Naive B cell (primary cell): ENCODE data around the gene TGFBRAP1. TPM values are rescaled to one million over a fixed set of nuclear protein-coding genes. Genes with fewer than 3 reads are reported as not detected.
"Not testable (repeated sequence)": the region's sequence is repeated elsewhere in the genome, so short reads cannot be mapped to it uniquely, and the experiment has no call there.

Experiments
- ATAC-seq, 2 donors: fragments of 150-1000 bp; cut with Tn5 transposase; 2 replicates each; pipeline ENCODE4 v1.10.0; 2021; ENCODE audit warnings: low read depth in 2 of 2, mild to moderate bottlenecking in 2 of 2, moderate library complexity in 2 of 2
- DNase-seq: peaks from one replicate; pipeline ENCODE4 v3.0.0; 2022
- H3K27ac Mint-ChIP-seq, 6 donors: one replicate each; pipeline ENCODE4 v1.8.0; 2020 to 2022; ENCODE audit warnings: mild to moderate bottlenecking in 6 of 6, mixed read lengths in 6 of 6, moderate library complexity in 5 of 6, inconsistent platforms in 2 of 6
- H3K27me3 Mint-ChIP-seq, 3 donors: one replicate each; pipeline ENCODE4 v1.8.0; 2021 to 2022; ENCODE audit warnings: mixed read lengths in 3 of 3, mild to moderate bottlenecking in 1 of 3
- H3K36me3 Mint-ChIP-seq, 2 donors: one replicate each; pipeline ENCODE4 v1.8.0; 2020 to 2022; ENCODE audit warnings: mixed read lengths in 2 of 2, inconsistent platforms in 1 of 2, mild to moderate bottlenecking in 1 of 2
- H3K4me1 Mint-ChIP-seq, 3 donors: one replicate each; pipeline ENCODE4 v1.8.0; 2020 to 2022; ENCODE audit warnings: mixed read lengths in 3 of 3, inconsistent platforms in 1 of 3, mild to moderate bottlenecking in 1 of 3, moderate library complexity in 1 of 3
- H3K4me3 Mint-ChIP-seq, 8 donors: one replicate each; pipeline ENCODE4 v1.8.0; 2020 to 2022; ENCODE audit warnings: mild to moderate bottlenecking in 8 of 8, mixed read lengths in 8 of 8, moderate library complexity in 8 of 8, inconsistent platforms in 2 of 8
- H3K9me3 Mint-ChIP-seq, 7 donors: one replicate each; pipeline ENCODE4 v1.8.0; 2020 to 2022; ENCODE audit warnings: mixed read lengths in 7 of 7, mild to moderate bottlenecking in 5 of 7, inconsistent platforms in 2 of 7, moderate library complexity in 1 of 7
- polyA plus RNA-seq, 6 donors: library from polyadenylated mRNA; unstranded; fragments of 300-500 nt; fragmentation: Illumina TruSeq; gene quantifications; one replicate each; pipeline ENCODE4 v1.2.3, GENCODE V29; 2021; ENCODE audit warnings: low read depth in 6 of 6

The TGFBRAP1 gene
- polyA plus RNA-seq, 6 donors from 2014 or later: 17.2 to 31.2 (median 20.5) TPM

DNA sequence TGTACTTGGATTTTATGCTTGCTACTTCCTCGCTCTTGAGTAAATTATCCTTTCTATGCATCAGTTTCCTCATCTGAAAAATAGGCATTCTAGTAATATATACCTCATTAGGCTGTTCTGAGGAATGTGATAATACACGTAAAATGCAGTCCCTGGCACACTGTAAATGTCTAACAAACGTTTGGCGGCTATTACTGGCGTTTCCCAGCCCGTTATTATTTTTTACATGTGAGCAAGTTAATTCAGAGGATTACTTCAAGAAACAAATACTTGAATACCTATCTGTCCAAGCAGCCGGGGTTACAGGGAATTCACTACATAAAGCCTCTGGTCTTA, 7.2 kb upstream of the TGFBRAP1 start:
- DNase-seq: no peak
- Mint-ChIP-seq H3K27me3 (no peaks in the 10 kb centered on the region), H3K27ac (peak overlapping the region; percentile 100), H3K9me3 (no peaks in the 10 kb centered on the region), H3K4me1 (peaks cover 11 to 31% (median 22%) of the 10 kb centered on the region in 3 donors), H3K36me3 (peaks cover 4 to 10% of the 10 kb centered on the region in 2 donors), H3K4me3 (peak overlapping the region; percentile 96 to 100 (median 98))
- no peak for ATAC-seq

DNA sequence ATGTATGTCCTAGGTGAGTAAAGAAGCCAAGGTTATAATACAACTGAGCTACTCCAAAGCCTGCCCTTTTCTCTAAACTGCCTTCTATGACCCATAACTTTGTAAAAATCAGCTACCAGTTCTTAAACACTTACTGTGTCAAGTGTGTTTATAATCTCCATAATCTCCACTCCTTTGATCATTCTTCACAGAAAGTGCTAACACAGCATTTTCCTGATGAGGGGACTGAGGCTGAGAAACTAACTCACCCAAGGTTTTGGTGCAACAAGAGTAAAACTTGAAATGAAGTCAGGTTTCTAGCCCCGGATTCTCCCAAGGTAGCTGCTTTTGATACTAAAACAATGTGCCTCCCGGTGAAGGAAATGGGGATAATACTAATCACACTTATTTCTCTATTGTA, 5.9 kb upstream of the TGFBRAP1 start:
- peak overlapping the region in 1 of 6 donors; percentile 39 for H3K27ac Mint-ChIP-seq

GRCh38 chr2:105334211-105334610, 4.7 kb upstream of the TGFBRAP1 start:
- DNase-seq: no peak
- H3K27ac Mint-ChIP-seq: no peak overlapping the region
- no peaks in the 10 kb centered on the region for H3K9me3 Mint-ChIP-seq
- peaks cover 18 to 38% (median 22%) of the 10 kb centered on the region in 3 donors for H3K4me1 Mint-ChIP-seq
- no peaks in the 10 kb centered on the region for H3K36me3 Mint-ChIP-seq
- peak overlapping the region in 1 of 8 donors; percentile 96 for H3K4me3 Mint-ChIP-seq
- H3K27me3 Mint-ChIP-seq: no peaks in the 10 kb centered on the region
- no peak for ATAC-seq

More for the DNA sequence above, 5.9 kb upstream of the TGFBRAP1 start:
- Mint-ChIP-seq H3K36me3 (peaks cover 4 to 9% of the 10 kb centered on the region in 2 donors), H3K4me3 (peak overlapping the region in 4 of 8 donors; percentile 25 to 98 (median 96)), H3K4me1 (peaks cover 11 to 34% (median 22%) of the 10 kb centered on the region in 3 donors), H3K9me3 (no peaks in the 10 kb centered on the region), H3K27me3 (no peaks in the 10 kb centered on the region)
- DNase-seq (no peak), ATAC-seq (no peak)

GRCh38 chr2:105330681-105331375, 1.3 kb upstream of the TGFBRAP1 start:
- ATAC-seq (no peak), DNase-seq (no peak)
- H3K27me3 Mint-ChIP-seq: no peaks in the 10 kb centered on the region
- H3K27ac Mint-ChIP-seq: peak overlapping the region in 5 of 6 donors; percentile 90 to 97 (median 93)
- H3K36me3 Mint-ChIP-seq: no peaks in the 10 kb centered on the region
- H3K4me1 Mint-ChIP-seq: peaks cover 23 to 33% (median 31%) of the 10 kb centered on the region in 3 donors
- no peaks in the 10 kb centered on the region for H3K9me3 Mint-ChIP-seq
- H3K4me3 Mint-ChIP-seq: peak overlapping the region; percentile 83 to 94 (median 86)

GRCh38 chr2:105329197-105329554, 359 bp downstream of the TGFBRAP1 start:
- ATAC-seq (peak; percentile 22 to 23), DNase-seq (no peak)
- no peaks in the 10 kb centered on the region for H3K9me3 Mint-ChIP-seq
- H3K36me3 Mint-ChIP-seq: no peaks in the 10 kb centered on the region
- H3K4me1 Mint-ChIP-seq: peaks cover 34 to 48% (median 46%) of the 10 kb centered on the region in 3 donors
- peak overlapping the region; percentile 88 to 98 (median 96) for H3K27ac Mint-ChIP-seq
- no peaks in the 10 kb centered on the region for H3K27me3 Mint-ChIP-seq
- peak overlapping the region; percentile 86 to 99 (median 96) for H3K4me3 Mint-ChIP-seq

DNA sequence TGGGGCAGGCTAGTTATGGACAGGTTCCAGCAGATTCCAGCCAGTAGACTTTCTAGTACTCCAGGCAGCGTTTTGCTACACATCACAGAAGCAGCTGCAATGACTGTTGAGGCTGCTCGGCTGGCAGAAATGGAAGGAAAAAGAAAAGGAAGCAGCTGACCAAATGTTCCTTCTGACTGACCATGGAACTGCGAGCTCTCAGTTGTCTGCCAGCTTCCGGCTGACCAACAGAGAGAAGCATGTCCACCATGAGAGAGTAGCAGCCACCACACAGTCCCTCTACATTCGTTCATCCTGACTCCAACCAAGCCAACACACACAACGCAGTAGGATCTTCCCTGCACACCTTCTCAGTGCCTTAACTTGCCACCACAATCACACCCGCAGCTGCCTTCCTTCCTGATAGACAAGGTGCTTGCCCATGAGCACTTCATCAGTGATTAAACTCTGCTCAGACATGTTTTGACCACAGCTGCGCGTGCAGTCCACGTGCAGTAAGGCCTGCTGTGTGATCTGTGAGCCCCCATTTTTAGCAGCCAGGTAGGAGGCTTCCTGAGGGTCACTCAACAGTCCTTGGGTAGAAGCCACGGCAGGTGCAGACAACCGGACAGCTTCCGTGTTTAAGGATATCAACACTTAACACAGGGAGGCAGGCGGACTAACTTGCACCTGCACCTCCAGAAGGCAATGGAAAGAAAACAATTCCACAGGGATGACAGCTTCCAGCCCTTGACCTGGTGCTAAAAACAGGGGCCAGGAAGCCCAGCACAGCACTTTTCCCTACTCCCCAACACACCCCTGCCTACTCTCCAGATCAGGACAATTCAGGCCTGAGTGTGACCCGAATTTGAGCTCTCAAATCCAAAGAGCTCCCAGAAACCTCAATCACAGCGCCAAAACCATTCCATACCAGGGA, 996 bp downstream of the TGFBRAP1 start:
- H3K27me3 Mint-ChIP-seq: no peaks in the 10 kb centered on the region
- H3K36me3 Mint-ChIP-seq: no peaks in the 10 kb centered on the region
- H3K9me3 Mint-ChIP-seq: no peaks in the 10 kb centered on the region
- ATAC-seq: no peak
- H3K4me1 Mint-ChIP-seq: peaks cover 39 to 52% (median 49%) of the 10 kb centered on the region in 3 donors
- H3K27ac Mint-ChIP-seq: peak overlapping the region; percentile 88 to 98 (median 96)
- H3K4me3 Mint-ChIP-seq: peak overlapping the region; percentile 86 to 99 (median 96)
- peak; percentile 6 for DNase-seq

DNA sequence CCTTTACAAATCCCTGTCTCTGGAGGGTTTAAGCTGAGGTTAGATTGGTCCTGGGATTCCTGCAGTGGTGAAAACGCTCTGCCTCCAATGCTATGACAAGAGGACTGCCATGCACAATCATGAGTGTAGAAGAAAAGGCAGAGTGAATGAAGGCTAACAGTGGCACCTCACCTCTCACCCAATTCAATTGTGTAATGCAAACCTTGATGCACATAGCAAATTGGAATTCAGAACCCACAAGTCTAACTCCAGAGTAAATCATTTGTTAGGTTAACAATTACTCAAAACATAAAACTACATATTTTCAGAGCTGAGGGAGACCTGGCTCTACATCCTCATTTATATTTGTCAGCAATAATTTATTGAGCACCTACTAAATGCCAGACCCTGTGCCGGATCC, 1.8 kb downstream of the TGFBRAP1 start:
- DNase-seq (no peak), ATAC-seq (no peak)
- Mint-ChIP-seq H3K9me3 (no peaks in the 10 kb centered on the region), H3K36me3 (no peaks in the 10 kb centered on the region), H3K27ac (peak overlapping the region; percentile 42 to 98 (median 78)), H3K4me1 (peaks cover 46 to 60% (median 55%) of the 10 kb centered on the region in 3 donors), H3K27me3 (no peaks in the 10 kb centered on the region), H3K4me3 (peak overlapping the region in 7 of 8 donors; percentile 86 to 99 (median 96))

GRCh38 chr2:105327271-105327670, 2.3 kb downstream of the TGFBRAP1 start:
- ATAC-seq, DNase-seq, H3K9me3 Mint-ChIP-seq, H3K36me3 Mint-ChIP-seq, H3K27me3 Mint-ChIP-seq: not testable (repeated sequence)
- Mint-ChIP-seq H3K27ac (peak overlapping the region in 2 of 6 donors; percentile 90 to 96), H3K4me1 (peaks cover 47 to 62% (median 59%) of the 10 kb centered on the region in 3 donors), H3K4me3 (peak overlapping the region in 5 of 8 donors; percentile 86 to 98 (median 96))

- Mint-ChIP-seq H3K9me3 (no peaks in the 10 kb centered on the region), H3K36me3 (no peaks in the 10 kb centered on the region), H3K27me3 (no peaks in the 10 kb centered on the region), H3K4me1 (peaks cover 47 to 62% (median 59%) of the 10 kb centered on the region in 3 donors), H3K27ac (peak overlapping the region in 1 of 6 donors; percentile 16), H3K4me3 (peak overlapping the region in 1 of 8 donors; percentile 46)
- ATAC-seq: no peak
- DNase-seq: no peak
These were observed 4.1 kb downstream of the TGFBRAP1 start for GRCh38 chr2:105325389-105325963.

DNA sequence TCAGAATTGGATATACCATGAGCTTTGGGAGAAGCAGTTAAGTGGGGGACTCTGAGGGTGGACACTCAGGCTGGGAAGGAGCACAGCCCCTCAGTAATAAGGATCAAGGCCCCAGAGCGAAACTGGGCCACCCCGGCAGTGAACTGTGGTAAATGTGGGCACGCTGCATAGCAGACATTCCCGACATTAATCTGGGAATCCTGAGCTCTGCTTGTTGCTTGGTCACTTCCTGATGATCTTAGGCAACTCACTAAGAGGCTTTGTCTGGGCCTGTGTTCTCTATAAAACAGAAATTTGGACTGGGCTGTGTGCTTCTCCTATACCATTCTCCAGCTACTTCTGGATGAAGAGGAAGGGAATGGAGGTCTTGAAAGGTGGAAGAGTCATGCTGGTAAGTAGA, 4.8 kb downstream of the TGFBRAP1 start:
- DNase-seq (no peak), ATAC-seq (no peak)
- peaks cover 45 to 64% (median 53%) of the 10 kb centered on the region in 3 donors for H3K4me1 Mint-ChIP-seq
- no peaks in the 10 kb centered on the region for H3K27me3 Mint-ChIP-seq
- H3K9me3 Mint-ChIP-seq: no peaks in the 10 kb centered on the region
- peak overlapping the region in 2 of 6 donors; percentile 38 to 79 for H3K27ac Mint-ChIP-seq
- peak overlapping the region in 1 of 8 donors; percentile 46 for H3K4me3 Mint-ChIP-seq
- H3K36me3 Mint-ChIP-seq: no peaks in the 10 kb centered on the region

- peak overlapping the region in 1 of 6 donors; percentile 65 for H3K27ac Mint-ChIP-seq
- no peaks in the 10 kb centered on the region for H3K9me3 Mint-ChIP-seq
- H3K4me1 Mint-ChIP-seq: peaks cover 43 to 61% (median 51%) of the 10 kb centered on the region in 3 donors
- no peak for ATAC-seq
- no peaks in the 10 kb centered on the region for H3K27me3 Mint-ChIP-seq
- peak overlapping the region in 1 of 8 donors; percentile 29 for H3K4me3 Mint-ChIP-seq
- H3K36me3 Mint-ChIP-seq: no peaks in the 10 kb centered on the region
- DNase-seq: no peak
These were observed 5.4 kb downstream of the TGFBRAP1 start for GRCh38 chr2:105324101-105324500.

DNA sequence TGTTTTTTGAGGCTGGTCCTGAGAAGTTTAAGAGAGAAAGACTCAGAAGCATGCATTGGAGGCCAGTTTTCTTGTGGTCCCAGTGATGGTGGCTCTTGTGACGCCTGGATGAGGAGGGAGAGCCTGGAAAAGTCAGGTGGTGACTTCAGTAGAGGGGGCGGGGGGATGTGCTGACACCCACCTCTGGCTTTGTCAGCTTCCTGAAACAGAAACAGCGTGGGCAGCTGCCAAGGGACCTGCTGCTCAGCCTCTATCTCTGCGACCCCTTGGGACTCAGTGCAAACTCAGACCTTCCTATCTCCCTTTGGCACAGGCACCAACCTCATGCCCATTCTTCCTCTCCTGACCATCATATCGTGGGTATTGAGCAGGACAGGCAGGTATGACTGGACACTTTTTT, 6.4 kb downstream of the TGFBRAP1 start:
- DNase-seq: no peak
- no peaks in the 10 kb centered on the region for H3K27me3 Mint-ChIP-seq
- H3K9me3 Mint-ChIP-seq: no peaks in the 10 kb centered on the region
- H3K4me1 Mint-ChIP-seq: peaks cover 37 to 57% (median 42%) of the 10 kb centered on the region in 3 donors
- ATAC-seq: no peak
- no peaks in the 10 kb centered on the region for H3K36me3 Mint-ChIP-seq
- H3K4me3 Mint-ChIP-seq: peak overlapping the region in 1 of 8 donors; percentile 30
- peak overlapping the region in 3 of 6 donors; percentile 14 to 90 (median 43) for H3K27ac Mint-ChIP-seq
